ENCODE measurements around the gene CRB2.

The CRB2 gene

GRCh38 chr9:123347289-123348060 is 8.5 kb upstream of the CRB2 start:
- no peak for DNase-seq (ENCODE audit: low spot score)
- peak; percentile 93 for FAIRE-seq

DNA sequence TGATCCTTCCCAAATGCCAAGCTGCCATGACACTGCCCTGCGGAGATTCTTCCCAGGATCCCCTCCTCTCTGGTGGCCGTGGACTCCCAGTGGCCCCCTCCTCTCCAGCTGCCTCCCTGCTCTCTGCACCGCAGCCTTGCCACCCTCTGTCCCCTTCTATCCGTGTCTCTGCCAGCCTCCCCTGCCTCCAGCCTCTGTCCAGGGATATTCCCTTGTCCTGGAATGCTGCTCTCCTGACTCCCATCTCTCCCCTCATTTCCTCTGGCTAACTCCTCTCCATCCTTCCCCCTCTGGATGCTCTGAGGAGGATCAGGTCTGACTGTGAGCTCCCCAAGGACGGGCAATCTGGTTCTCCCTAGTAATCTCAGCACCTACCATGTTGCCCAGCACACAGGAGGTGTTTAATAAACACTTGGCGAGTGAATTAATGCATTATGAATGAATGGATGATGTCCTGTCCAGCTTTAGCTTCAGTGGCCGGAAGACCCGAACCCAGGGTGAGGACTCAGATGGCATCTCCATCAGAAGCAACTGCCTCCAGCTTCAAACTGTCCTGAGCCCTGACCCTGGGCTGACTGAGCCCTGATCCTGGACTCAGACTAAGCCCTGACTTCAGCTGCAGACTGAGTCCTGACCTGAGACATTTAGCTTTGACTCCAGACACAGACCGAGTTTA is 7.5 kb upstream of the CRB2 start:
- DNase-seq (ENCODE audit: low spot score) (no peak), FAIRE-seq (no peak)

DNA sequence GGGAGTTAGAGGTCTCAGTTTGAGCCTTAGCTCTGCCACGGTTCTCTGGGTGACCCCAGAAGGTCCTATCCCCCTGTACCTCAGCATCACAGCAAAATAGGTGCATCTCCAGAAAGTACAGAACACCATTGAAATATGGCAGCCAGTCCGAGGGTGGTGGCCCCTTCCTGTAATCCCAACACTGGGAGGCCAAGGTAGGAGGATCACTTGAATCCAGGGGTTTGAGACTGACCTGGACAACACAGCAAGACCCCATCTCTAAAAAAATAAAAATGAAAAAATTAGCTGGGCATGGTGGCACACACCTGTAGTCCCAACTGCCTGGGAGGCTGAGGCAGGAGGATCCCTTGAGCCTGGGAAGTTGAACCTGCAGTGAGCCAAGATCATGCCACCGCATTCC is 7.0 kb upstream of the CRB2 start:
- FAIRE-seq (no peak), DNase-seq (ENCODE audit: low spot score) (no peak)

GRCh38 chr9:123349691-123350480 is 6.1 kb upstream of the CRB2 start:
- FAIRE-seq, result no peak
- DNase-seq (ENCODE audit: low spot score), result peak; percentile 76

GRCh38 chr9:123350590-123351310 is 5.2 kb upstream of the CRB2 start:
- FAIRE-seq, result no peak
- DNase-seq (ENCODE audit: low spot score), result no peak

- no peak for DNase-seq (ENCODE audit: low spot score)
- FAIRE-seq, result no peak
These were observed 3.0 kb upstream of the CRB2 start for GRCh38 chr9:123353041-123353440.

DNA sequence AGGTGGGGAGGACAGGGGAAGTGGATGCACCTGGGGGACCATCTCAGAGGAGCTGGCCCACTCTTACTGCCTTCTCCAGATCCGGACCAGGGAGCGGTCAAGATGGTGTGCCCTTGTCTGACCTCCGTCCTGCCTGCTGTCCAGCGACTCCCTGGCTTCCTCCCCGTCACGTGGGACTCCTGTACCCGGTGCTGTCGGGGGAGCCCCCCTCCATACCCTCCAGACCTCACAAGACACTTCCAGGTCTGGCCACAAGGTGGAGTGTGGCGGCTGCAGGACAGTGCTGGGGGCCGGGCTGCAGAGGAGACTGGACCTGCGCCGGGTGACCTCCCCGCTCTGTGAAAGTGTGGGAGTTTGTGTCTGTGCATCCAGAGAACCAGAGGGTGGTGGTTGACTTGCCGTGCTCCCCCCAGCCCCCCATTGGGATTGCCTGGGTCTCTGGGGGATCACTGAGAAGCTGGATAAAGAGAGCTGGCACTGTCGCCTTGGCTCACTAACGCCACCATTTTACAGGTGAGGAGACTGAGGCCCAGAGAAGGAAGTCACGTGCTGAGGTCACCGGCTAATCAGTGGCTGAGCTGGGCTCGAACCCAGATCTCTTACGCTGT is 1.9 kb upstream of the CRB2 start:
- FAIRE-seq, result no peak
- DNase-seq (ENCODE audit: low spot score), result peak; percentile 76

DNA sequence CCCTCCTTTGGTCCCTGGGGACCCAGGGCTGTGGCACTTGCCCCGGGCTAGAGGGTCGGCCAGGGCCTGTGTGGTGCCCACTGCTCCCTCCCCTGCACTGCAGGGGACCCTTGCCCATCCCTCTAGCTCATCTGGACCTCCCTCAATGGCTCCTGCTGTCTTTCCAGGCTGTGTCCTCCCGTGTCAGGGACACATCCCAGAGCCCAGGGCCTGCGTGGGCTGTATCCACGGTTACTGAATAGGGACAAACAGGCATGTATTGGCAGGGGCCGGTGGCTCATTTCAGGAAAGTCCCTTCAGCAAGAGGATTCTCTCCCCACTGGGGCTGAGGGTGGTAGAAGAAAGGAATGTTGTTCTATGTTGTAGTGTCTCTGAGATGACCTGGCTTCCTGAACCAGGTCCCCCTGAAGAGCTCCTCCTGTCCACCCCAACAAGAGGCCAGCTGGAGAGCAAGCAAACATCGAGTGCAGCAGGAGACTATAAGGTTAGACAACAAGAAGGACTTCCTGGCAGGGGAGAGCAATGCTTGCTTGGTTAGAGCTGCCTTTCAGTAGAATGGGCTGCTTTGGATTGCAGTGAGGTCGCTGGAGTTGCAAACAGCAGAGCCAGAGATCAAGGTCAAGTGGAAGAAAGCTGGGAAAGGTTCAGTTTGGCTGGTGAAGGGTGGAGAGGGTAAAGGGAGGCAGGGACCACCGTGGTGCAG is 1.0 kb upstream of the CRB2 start:
- FAIRE-seq, result no peak

GRCh38 chr9:123356851-123357742 is 1.1 kb downstream of the CRB2 start:
- FAIRE-seq, result no peak
- no peak for DNase-seq (ENCODE audit: low spot score)

More for the DNA sequence above, 1.0 kb upstream of the CRB2 start:
- DNase-seq (ENCODE audit: low spot score), result no peak

- DNase-seq (ENCODE audit: low spot score), result no peak
- FAIRE-seq, result peak; percentile 17
These were observed 1.7 kb downstream of the CRB2 start for GRCh38 chr9:123357743-123358059.

DNA sequence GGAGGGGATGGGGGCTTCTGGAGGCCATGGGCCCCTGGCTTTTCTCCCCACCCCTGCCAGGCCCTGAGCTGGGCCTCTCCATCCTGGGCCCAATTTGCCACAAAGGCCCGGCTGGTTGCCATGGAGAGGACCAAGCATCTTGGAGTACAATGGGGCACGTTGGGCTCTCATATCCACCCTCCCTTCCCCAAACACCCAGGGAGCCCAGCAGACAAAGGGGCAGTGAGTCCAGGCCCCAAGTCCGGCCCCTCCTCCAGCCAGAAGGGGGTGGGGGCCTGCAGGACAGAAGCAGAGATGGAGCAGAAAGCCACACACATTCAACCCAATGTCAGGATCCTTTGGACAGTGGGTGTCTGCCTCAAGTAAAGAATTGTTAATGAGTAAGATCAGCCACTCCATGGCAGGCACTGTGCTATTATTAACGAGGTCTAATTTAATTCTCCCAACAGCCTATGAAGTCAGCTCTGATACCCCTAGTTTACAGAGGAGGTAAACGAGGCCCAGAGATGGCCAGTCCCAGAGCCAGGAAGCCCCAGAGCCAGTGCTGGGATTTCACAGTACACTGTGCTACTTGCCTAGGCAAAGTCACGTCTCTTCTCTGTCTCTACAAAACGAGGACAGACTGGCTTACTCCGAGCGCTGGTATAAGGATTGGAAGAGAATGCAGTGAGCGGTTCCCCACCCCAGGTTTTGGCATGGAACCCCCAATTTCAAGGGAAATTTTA is 2.3 kb downstream of the CRB2 start:
- FAIRE-seq (no peak), DNase-seq (ENCODE audit: low spot score) (no peak)

DNA sequence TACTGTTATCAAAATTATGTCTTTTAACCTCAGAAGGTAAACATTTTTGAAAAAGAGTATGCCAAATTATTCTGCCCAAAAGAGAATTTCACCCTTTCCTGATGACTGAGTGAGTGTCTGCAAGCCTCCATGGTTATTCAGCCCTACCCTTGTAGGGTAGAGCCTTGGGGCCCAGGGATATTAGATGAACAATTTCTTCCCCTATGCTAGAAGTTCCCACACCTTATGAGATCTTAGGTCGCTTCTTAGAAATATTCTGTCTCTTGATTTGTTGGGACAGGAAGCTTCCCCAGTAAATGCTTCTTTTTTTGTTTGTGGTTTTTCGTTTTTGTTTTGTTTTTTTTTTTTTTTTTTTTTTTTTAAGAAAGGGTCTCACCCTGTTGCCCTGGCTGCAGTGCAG is 3.1 kb downstream of the CRB2 start:
- DNase-seq (ENCODE audit: low spot score) (no peak), FAIRE-seq (no peak)

DNA sequence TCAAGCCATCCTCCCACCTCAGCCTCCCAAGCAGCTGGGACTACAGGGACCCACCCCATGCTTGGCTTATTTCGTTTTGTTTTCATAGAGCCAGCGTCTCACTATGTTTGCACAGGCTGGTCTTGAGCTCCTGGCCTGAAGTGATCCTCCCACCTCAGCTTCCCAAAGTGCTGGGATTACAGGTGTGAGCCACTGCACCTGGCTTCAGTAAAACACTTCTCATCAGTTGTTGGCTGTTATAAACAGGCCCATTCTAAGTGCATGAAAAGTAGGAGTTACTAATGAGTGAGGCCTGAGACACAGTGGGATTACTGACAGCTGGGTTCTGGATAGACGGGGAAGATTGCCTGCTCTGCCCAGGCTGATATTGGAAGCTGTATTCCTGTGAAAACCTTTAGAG is 3.5 kb downstream of the CRB2 start:
- DNase-seq (ENCODE audit: low spot score) (no peak), FAIRE-seq (no peak)

- peak; percentile 77 for DNase-seq (ENCODE audit: low spot score)
These were observed 4.4 kb downstream of the CRB2 start for GRCh38 chr9:123360161-123361085.

GRCh38 chr9:123361086-123361730 is 5.2 kb downstream of the CRB2 start:
- DNase-seq (ENCODE audit: low spot score), result no peak
- no peak for FAIRE-seq

More at GRCh38 chr9:123360161-123361085, 4.4 kb downstream of the CRB2 start:
- FAIRE-seq, result no peak

DNA sequence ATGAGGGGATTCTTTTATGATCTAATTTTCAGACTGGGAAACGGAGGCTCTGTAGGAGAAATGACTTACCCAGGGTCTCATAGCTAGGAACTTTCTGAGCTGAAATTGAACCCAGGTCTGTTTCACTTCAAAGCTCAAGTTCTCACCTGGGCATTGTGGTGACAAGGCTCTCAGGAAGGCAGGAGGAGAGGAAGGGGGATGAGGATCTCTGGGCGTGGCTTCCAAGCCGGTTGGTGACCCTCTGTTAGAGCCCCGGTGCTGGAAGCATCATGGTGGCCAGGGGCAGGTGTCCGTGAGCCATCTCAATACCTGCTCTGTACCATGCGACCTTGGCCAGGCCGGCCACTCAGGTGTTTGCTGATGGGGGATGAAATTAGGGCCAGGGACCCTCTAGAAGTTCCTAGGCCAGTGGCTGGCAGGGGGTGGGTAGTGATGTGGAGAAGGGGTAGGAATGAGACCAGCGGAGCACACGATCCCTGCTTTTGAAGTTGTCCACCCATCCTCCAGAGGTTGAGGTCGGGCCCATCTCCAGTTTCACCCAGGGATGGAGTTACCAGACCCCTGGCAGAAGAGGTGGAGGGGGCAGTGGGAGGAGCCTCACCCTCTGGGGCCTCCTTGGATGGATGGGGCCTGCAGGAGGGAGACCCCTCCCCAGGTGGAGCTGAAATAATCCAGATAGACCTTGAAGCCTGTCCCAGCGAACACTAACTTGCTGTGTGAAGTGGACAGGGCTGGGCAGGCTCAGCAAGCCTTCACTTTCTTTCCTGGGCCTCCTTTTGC is 5.9 kb downstream of the CRB2 start:
- DNase-seq (ENCODE audit: low spot score), result no peak
- no peak for FAIRE-seq

DNA sequence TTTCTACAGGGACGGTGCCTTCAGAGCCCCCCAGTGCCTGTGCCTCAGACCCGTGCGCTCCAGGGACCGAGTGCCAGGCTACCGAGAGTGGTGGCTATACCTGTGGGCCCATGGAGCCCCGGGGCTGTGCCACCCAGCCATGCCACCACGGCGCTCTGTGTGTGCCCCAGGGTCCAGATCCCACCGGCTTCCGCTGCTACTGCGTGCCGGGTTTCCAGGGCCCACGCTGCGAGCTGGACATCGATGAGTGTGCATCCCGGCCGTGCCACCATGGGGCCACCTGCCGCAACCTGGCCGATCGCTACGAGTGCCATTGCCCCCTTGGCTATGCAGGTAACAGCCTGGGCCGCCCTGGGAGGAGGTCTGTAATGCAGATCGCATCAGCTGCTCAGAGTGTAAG is 6.9 kb downstream of the CRB2 start:
- DNase-seq (ENCODE audit: low spot score) (no peak), FAIRE-seq (no peak)

Data from urothelium cell line (cell line).